Naive thymus-derived CD8-positive, alpha-beta T cell (primary cell): ENCODE data around the gene LHB. TPM values are rescaled to one million over a fixed set of nuclear protein-coding genes. Genes with fewer than 3 reads are reported as not detected.
"Not testable (repeated sequence)": the region's sequence is repeated elsewhere in the genome, so short reads cannot be mapped to it uniquely, and the experiment has no call there.

ENCODE experiments used
- ATAC-seq, 2 donors: fragments of 150-1000 bp; cut with Tn5 transposase in 1 of 2; sonication (Bioruptor Pico), chemical (Tn5 transposase) in 1 of 2; 1 replicate in 1 of 2; 2 replicates in 1 of 2; pipeline ENCODE4 v1.10.0; 2021; ENCODE audit warnings: mild to moderate bottlenecking in 2 of 2, moderate library complexity in 2 of 2
- POLR2A ChIA-PET: fragments of 350-600 bp; sonication (Branson Sonifier 250); formaldehyde crosslinking; loops from one replicate; lab custom pipeline; 2021; ENCODE audit warnings: antibody characterized with exemption; lab: Charles Lee
- DNase-seq, 10 donors: peaks; one replicate each; pipeline versions ENCODE4 v3.0.0 to v3.0.0-alpha.2; 2020 to 2022
- H3K27ac Mint-ChIP-seq, 10 donors: one replicate each; pipeline ENCODE4 v1.8.0; 2020 to 2022; ENCODE audit warnings: mild to moderate bottlenecking in 10 of 10, mixed read lengths in 10 of 10, moderate library complexity in 4 of 10, inconsistent platforms in 1 of 10
- H3K27me3 Mint-ChIP-seq, 5 donors: one replicate each; pipeline ENCODE4 v1.8.0; 2021 to 2022; ENCODE audit warnings: mixed read lengths in 5 of 5
- H3K36me3 Mint-ChIP-seq, 3 donors: one replicate each; pipeline ENCODE4 v1.8.0; 2020 to 2022; ENCODE audit warnings: mixed read lengths in 3 of 3, mild to moderate bottlenecking in 2 of 3, inconsistent platforms in 1 of 3
- H3K4me1 Mint-ChIP-seq, 4 donors: one replicate each; pipeline ENCODE4 v1.8.0; 2021 to 2022; ENCODE audit warnings: mixed read lengths in 4 of 4
- H3K4me3 Mint-ChIP-seq, 10 donors: one replicate each; pipeline ENCODE4 v1.8.0; 2020 to 2022; ENCODE audit warnings: mild to moderate bottlenecking in 10 of 10, mixed read lengths in 10 of 10, moderate library complexity in 6 of 10, inconsistent platforms in 1 of 10
- H3K9me3 Mint-ChIP-seq, 9 donors: one replicate each; pipeline ENCODE4 v1.8.0; 2020 to 2022; ENCODE audit warnings: mixed read lengths in 9 of 9, mild to moderate bottlenecking in 3 of 9, inconsistent platforms in 1 of 9, moderate library complexity in 1 of 9
- polyA plus RNA-seq, 3 donors: library from polyadenylated mRNA; unstranded; fragments of 300-500 nt; fragmentation: Illumina TruSeq; gene quantifications; one replicate each; pipeline ENCODE4 v1.2.3, GENCODE V29; 2021
- total RNA-seq, 8 experiments: library from RNA in 2 of 8; stranded (reverse) in 2 of 8; gene quantifications; one replicate each; pipeline ENCODE4 v1.2.3 and lab custom pipeline; 2021 to 2026

Gene LHB
- total and polyA plus RNA-seq, 5 experiments from 2014 or later: not detected

GRCh38 chr19:49056101-49056901 lies 39.4 kb upstream of the LHB start:
- ATAC-seq (peak; percentile 77 to 78), DNase-seq (peak; percentile 16 to 72 (median 49))
- peak overlapping the region in 1 of 10 donors; percentile 11 for H3K27ac Mint-ChIP-seq
- H3K9me3 Mint-ChIP-seq: no peaks in the 10 kb centered on the region
- POLR2A ChIA-PET: interaction anchor here (0.7 to 1.0 kb wide), 2 partner anchors 63 to 75 kb away, joined by 3 read pairs; partner anchors contain the start of gene GYS1
- H3K4me1 Mint-ChIP-seq: peaks cover 9 to 27% (median 18%) of the 10 kb centered on the region in 4 donors
- peak overlapping the region; percentile 78 to 95 (median 90) for H3K4me3 Mint-ChIP-seq
- no peaks in the 10 kb centered on the region for H3K36me3 Mint-ChIP-seq
- peaks cover 14 to 37% (median 26%) of the 10 kb centered on the region in 5 donors for H3K27me3 Mint-ChIP-seq

- H3K27ac Mint-ChIP-seq, H3K36me3 Mint-ChIP-seq, DNase-seq, H3K4me1 Mint-ChIP-seq, ATAC-seq, H3K9me3 Mint-ChIP-seq, POLR2A ChIA-PET, H3K27me3 Mint-ChIP-seq, H3K4me3 Mint-ChIP-seq: not testable (repeated sequence)
These were observed 33.6 kb upstream of the LHB start for GRCh38 chr19:49050376-49051033.

GRCh38 chr19:49049834-49050233 lies 32.9 kb upstream of the LHB start:
- H3K4me1 Mint-ChIP-seq, POLR2A ChIA-PET, H3K36me3 Mint-ChIP-seq, H3K4me3 Mint-ChIP-seq, ATAC-seq, DNase-seq, H3K9me3 Mint-ChIP-seq, H3K27me3 Mint-ChIP-seq, H3K27ac Mint-ChIP-seq: not testable (repeated sequence)

- POLR2A ChIA-PET, ATAC-seq, H3K4me1 Mint-ChIP-seq, H3K27me3 Mint-ChIP-seq, H3K9me3 Mint-ChIP-seq, DNase-seq, H3K36me3 Mint-ChIP-seq: not testable (repeated sequence)
- H3K4me3 Mint-ChIP-seq: peak within 1 kb of the TSS in 1 of 10 donors; percentile 51
- H3K27ac Mint-ChIP-seq: peak within 1 kb of the TSS in 1 of 10 donors; percentile 33
These were observed 32.1 kb upstream of the LHB start, which contains the start of gene CGB8 for GRCh38 chr19:49049011-49049410. CGB8 (minus strand) TSS chr19:49049111; CDS start chr19:49048739, 372 bp downstream.

- POLR2A ChIA-PET, H3K4me1 Mint-ChIP-seq, H3K4me3 Mint-ChIP-seq, ATAC-seq, H3K9me3 Mint-ChIP-seq, H3K27me3 Mint-ChIP-seq, H3K36me3 Mint-ChIP-seq, H3K27ac Mint-ChIP-seq, DNase-seq: not testable (repeated sequence)
These were observed 26.7 kb upstream of the LHB start, which contains the start of gene CGB5 for GRCh38 chr19:49043548-49043947. CGB5 (plus strand) TSS chr19:49043848; CDS start chr19:49044210, 362 bp downstream.

- H3K9me3 Mint-ChIP-seq, H3K36me3 Mint-ChIP-seq, H3K27me3 Mint-ChIP-seq, H3K27ac Mint-ChIP-seq, H3K4me1 Mint-ChIP-seq, ATAC-seq, H3K4me3 Mint-ChIP-seq, DNase-seq, POLR2A ChIA-PET: not testable (repeated sequence)
These were observed 25.8 kb upstream of the LHB start for GRCh38 chr19:49042666-49043065.

GRCh38 chr19:49042177-49042576 lies 25.3 kb upstream of the LHB start:
- Mint-ChIP-seq H3K9me3 (no peaks in the 10 kb centered on the region), H3K27me3 (peaks cover 0 to 3% (median 0%) of the 10 kb centered on the region in 5 donors), H3K27ac (no peak overlapping the region), H3K4me3 (no peak overlapping the region), H3K36me3 (no peaks in the 10 kb centered on the region), H3K4me1 (no peaks in the 10 kb centered on the region)
- no peak for ATAC-seq
- POLR2A ChIA-PET: no interaction called here
- DNase-seq: no peak

- DNase-seq, H3K4me3 Mint-ChIP-seq, H3K9me3 Mint-ChIP-seq, H3K36me3 Mint-ChIP-seq, H3K4me1 Mint-ChIP-seq, ATAC-seq, POLR2A ChIA-PET, H3K27me3 Mint-ChIP-seq: not testable (repeated sequence)
- H3K27ac Mint-ChIP-seq: peak overlapping the region in 1 of 10 donors; percentile 11
These were observed 22.8 kb upstream of the LHB start for GRCh38 chr19:49039736-49040135.

- H3K36me3 Mint-ChIP-seq, H3K27ac Mint-ChIP-seq, H3K4me3 Mint-ChIP-seq, H3K4me1 Mint-ChIP-seq, H3K9me3 Mint-ChIP-seq, ATAC-seq, DNase-seq, H3K27me3 Mint-ChIP-seq: not testable (repeated sequence)
- POLR2A ChIA-PET: interaction anchor here (0.6 kb wide), 1 partner anchor 84 kb away, joined by 5 read pairs; the partner anchor contains the start of gene BAX
These were observed 21.8 kb upstream of the LHB start for GRCh38 chr19:49038557-49039276.

- not testable (repeated sequence) for DNase-seq, H3K4me1 Mint-ChIP-seq, H3K27me3 Mint-ChIP-seq, ATAC-seq, H3K36me3 Mint-ChIP-seq, H3K27ac Mint-ChIP-seq, H3K4me3 Mint-ChIP-seq, H3K9me3 Mint-ChIP-seq
- POLR2A ChIA-PET: interaction anchor here (0.6 kb wide), 1 partner anchor 84 kb away, joined by 5 read pairs; the partner anchor contains the start of gene BAX
These were observed 21.2 kb upstream of the LHB start for GRCh38 chr19:49038111-49038510.

GRCh38 chr19:49036815-49037214 lies 19.9 kb upstream of the LHB start, which contains the start of gene CGB1:
CGB1 (minus strand) TSS chr19:49036895; CDS start chr19:49036711, 184 bp downstream.
- H3K4me1 Mint-ChIP-seq, POLR2A ChIA-PET, H3K4me3 Mint-ChIP-seq, H3K9me3 Mint-ChIP-seq, H3K36me3 Mint-ChIP-seq, H3K27ac Mint-ChIP-seq, ATAC-seq: not testable (repeated sequence)
- peaks cover 2 to 12% (median 5%) of the 10 kb centered on the region in 5 donors for H3K27me3 Mint-ChIP-seq
- DNase-seq: peak in 3 of 10 donors; percentile 23 to 35 (median 30)

GRCh38 chr19:49031642-49032301 lies 14.9 kb upstream of the LHB start, which contains the start of gene CGB2:
CGB2 (plus strand) TSS chr19:49031890; CDS start chr19:49032096, 206 bp downstream.
- H3K4me1 Mint-ChIP-seq, POLR2A ChIA-PET, H3K9me3 Mint-ChIP-seq, H3K36me3 Mint-ChIP-seq, H3K4me3 Mint-ChIP-seq: not testable (repeated sequence)
- H3K27me3 Mint-ChIP-seq: peaks cover 4 to 16% (median 9%) of the 10 kb centered on the region in 5 donors
- peak within 1 kb of the TSS in 3 of 10 donors; percentile 31 to 79 (median 37) for H3K27ac Mint-ChIP-seq
- DNase-seq (peak in 5 of 10 donors; percentile 40 to 54 (median 47)), ATAC-seq (peak in 1 of 2 donors; percentile 69)
